ENCODE results near the gene EXPH5. TPM values are rescaled to one million over a fixed set of nuclear protein-coding genes. Genes with fewer than 3 reads are reported as not detected.

EXPH5 gene
- total and polyA plus RNA-seq, 8 donors, result 0.70 to 5.7 (median 3.2) TPM

DNA sequence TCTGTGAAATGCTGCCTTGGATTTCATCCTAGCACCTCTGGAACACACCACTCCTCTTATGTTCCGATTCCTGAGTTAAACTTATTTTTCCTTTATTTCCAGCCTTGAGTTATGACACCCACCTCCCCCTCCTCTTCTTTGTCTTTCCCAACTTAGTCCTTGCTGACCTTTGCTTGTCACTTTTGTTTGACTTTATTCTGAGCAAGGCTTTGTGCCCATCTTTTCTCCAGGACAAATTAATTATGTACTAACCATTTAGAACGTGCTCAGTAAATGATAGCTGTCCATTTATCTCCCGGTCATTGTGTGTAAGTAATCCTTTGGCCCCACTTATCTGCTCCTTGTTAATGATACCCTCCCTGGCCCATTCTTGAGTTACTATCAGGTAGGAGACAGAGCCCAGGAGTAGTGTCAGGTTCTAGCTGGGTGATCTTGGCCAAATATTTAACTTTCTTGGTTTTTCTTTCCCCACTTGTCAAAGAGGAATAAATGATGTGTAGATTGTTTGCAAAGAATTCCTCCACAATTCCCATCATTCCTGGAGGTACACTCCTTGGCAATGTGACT lies 44.2 kb downstream of the EXPH5 start:
- Histone ChIP-seq H3K27ac (no peak overlapping the region), H3K4me1 (no peaks in the 10 kb centered on the region), H3K36me3 (no peaks in the 10 kb centered on the region), H3K4me3 (no peak overlapping the region), H3K27me3 (no peaks in the 10 kb centered on the region), H3K9me3 (no peaks in the 10 kb centered on the region)
- intact Hi-C loops (cut with DNase I), result no loop called here
- WGBS, 2 donors, result 62 to 64% methylated on average over 3 of the region's 3 CpGs
- TF ChIP-seq, protein P1, sequence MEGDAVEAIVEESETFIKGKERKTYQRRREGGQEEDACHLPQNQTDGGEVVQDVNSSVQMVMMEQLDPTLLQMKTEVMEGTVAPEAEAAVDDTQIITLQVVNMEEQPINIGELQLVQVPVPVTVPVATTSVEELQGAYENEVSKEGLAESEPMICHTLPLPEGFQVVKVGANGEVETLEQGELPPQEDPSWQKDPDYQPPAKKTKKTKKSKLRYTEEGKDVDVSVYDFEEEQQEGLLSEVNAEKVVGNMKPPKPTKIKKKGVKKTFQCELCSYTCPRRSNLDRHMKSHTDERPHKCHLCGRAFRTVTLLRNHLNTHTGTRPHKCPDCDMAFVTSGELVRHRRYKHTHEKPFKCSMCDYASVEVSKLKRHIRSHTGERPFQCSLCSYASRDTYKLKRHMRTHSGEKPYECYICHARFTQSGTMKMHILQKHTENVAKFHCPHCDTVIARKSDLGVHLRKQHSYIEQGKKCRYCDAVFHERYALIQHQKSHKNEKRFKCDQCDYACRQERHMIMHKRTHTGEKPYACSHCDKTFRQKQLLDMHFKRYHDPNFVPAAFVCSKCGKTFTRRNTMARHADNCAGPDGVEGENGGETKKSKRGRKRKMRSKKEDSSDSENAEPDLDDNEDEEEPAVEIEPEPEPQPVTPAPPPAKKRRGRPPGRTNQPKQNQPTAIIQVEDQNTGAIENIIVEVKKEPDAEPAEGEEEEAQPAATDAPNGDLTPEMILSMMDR (IDR thresholded peaks at IDR 0.05), result no peak
- no peak for ATAC-seq
- FAIRE-seq, result no peak
- no peak for DNase-seq

DNA sequence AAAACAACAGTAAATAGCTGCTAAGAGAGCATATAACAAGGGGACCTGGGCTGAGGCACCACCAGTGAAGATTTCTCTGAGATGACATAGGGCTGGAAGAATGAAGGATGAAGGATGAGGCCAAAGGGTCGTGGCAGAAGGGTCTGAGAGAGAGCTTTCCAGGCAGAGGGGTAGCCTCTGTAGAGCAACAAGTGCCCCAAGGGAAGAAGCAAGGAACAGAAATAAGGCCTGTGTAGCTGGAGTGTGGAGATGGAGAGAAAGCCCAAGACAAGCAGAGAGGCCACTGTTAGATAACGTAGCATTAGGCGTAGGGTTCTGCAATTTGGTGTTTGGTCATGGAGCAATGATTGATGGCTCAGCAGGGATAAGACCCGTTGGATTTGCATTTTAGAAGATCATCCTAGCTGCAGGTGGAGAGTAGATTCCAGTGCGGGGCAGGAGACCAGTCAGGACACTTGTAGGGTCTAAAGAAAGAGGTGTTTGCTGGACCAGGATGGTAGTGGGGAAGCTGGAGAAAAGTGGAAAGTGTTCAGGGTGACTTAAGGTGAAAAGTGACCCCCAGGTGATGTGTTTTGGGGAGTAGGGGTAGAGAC lies 47.6 kb downstream of the EXPH5 start:
- intact Hi-C loops (cut with DNase I), result no loop called here

DNA sequence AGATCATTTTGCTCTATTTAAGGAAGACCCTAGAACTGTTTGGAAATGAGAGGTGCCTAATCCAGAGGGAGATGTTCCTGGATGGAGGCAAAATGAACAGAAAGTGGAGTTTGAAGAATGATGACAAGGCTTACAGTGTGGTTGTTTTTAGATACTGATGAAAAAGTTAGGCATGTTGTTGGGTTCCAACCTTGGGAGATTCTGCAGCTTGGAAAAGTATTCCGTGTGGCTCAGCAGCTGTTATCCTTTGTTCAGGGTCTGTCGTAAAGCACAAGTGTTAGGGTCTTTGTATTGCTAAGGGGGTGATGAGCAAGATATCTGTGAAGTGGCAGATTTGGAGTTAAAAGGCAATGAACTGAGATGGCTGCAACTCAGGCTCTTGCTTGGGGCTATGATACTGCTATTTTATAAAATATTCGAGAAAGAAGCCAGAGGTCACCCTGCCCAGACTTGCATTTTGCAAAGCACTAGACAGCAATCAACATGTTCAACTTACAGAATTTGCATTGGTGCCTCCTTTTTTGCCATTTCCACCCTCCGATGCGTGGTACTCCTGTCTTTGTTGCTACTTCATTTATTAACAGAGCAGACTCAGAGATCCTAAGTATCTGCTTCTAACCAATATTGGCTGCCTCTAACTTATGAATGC lies 50.1 kb downstream of the EXPH5 start:
- Histone ChIP-seq H3K27ac (no peak overlapping the region), H3K4me1 (no peaks in the 10 kb centered on the region), H3K9me3 (no peaks in the 10 kb centered on the region), H3K27me3 (no peaks in the 10 kb centered on the region), H3K4me3 (no peak overlapping the region), H3K36me3 (no peaks in the 10 kb centered on the region)
- no peak for DNase-seq
- no peak for FAIRE-seq
- TF ChIP-seq, protein P1 (IDR thresholded peaks at IDR 0.05), result no peak
- intact Hi-C loops (cut with DNase I), result no loop called here
- 87 to 91% methylated on average over 5 of the region's 5 CpGs for WGBS, 2 donors
- ATAC-seq, result no peak

More for the DNA sequence above, 47.6 kb downstream of the EXPH5 start:
- DNase-seq, result no peak
- FAIRE-seq, result no peak
- Histone ChIP-seq H3K9me3 (no peaks in the 10 kb centered on the region), H3K27me3 (no peaks in the 10 kb centered on the region), H3K4me1 (no peaks in the 10 kb centered on the region), H3K27ac (no peak overlapping the region), H3K4me3 (no peak overlapping the region), H3K36me3 (no peaks in the 10 kb centered on the region)
- ATAC-seq, result no peak
- TF ChIP-seq, protein P1 (IDR thresholded peaks at IDR 0.05), result no peak
- WGBS, 2 donors, result 80 to 84% methylated on average over 5 of the region's 5 CpGs

DNA sequence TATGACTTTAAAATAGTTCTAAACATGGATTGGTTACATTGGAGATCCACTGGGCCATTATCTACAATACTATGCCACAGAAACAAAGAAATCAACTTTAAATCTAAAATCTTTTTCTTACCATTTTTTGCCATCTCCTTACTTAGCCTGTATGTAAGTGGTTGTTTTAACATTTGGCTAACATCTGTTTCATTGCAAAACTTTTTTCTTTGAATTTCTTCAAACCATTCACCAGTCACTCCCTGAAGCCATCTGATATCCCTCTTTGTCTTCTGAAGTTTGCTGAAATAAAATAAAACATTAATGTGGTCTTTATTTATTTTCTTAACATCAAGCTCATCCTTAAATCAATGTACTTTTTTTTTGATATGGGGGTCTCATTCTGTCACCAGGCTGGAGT lies 52.0 kb downstream of the EXPH5 start:
- intact Hi-C loops (cut with DNase I), result no loop called here
- no peak overlapping the region for H3K4me3 ChIP-seq
- no peaks in the 10 kb centered on the region for H3K4me1 ChIP-seq
- DNase-seq (no peak), ATAC-seq (no peak), FAIRE-seq (no peak)
- no peaks in the 10 kb centered on the region for H3K27me3 ChIP-seq
- H3K27ac ChIP-seq, result no peak overlapping the region
- H3K36me3 ChIP-seq, result no peaks in the 10 kb centered on the region
- H3K9me3 ChIP-seq, result no peaks in the 10 kb centered on the region
- TF ChIP-seq, protein P1 (IDR thresholded peaks at IDR 0.05), result no peak

DNA sequence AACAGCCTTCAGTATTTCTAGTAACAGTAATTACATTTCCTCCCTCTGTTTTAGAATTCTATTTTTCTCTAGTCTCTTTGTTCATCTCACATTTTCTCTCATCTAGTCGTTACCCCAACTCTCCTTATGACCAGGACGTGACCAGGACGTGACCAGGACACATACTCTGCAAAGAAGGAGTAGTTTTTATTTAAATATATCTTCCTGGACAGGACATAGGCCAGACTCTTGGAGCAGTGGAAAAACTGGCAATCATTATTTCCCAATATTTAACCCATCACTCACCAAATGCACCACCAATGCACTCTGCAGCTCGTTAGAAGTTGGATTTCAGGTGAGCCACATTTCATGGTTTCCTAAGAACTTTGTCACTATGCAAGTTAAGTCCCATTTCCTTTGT lies 55.1 kb downstream of the EXPH5 start:
- ATAC-seq (no peak), DNase-seq (no peak), FAIRE-seq (no peak)
- Histone ChIP-seq H3K27ac (no peak overlapping the region), H3K4me1 (no peaks in the 10 kb centered on the region), H3K9me3 (no peaks in the 10 kb centered on the region), H3K27me3 (no peaks in the 10 kb centered on the region), H3K36me3 (no peaks in the 10 kb centered on the region), H3K4me3 (no peak overlapping the region)
- intact Hi-C loops (cut with DNase I), result no loop called here
- TF ChIP-seq, protein P1 (IDR thresholded peaks at IDR 0.05), result no peak
- WGBS, 2 donors, result 88 to 92% methylated on average over 4 of the region's 4 CpGs

All from pancreas (tissue), 10 donors.